Neural cell (in vitro differentiated cells): ENCODE data around the gene ENAH. TPM values are rescaled to one million over a fixed set of nuclear protein-coding genes. Genes with fewer than 3 reads are reported as not detected.

Experiments used
- H2AFZ ChIP-seq: fragments of 200-600, 300-800 bp; sonication (generic), shearing (Covaris generic); 2 replicates; pipeline ENCODE4 v1.6.0; 2014; ENCODE audit warnings: low read depth, mild to moderate bottlenecking, antibody characterized with exemption, low read length, moderate library complexity
- H3F3A ChIP-seq: fragments of 200-600 bp; shearing (Covaris generic); 2 replicates; pipeline ENCODE4 v1.6.1; 2016; ENCODE audit warnings: mild to moderate bottlenecking, moderate library complexity, mixed read lengths, antibody characterized with exemption, low read length; ENCODE audit not compliant: insufficient read depth, poor library complexity, severe bottlenecking
- H3K27ac ChIP-seq: fragments of 200-600, 300-800 bp; sonication (generic), shearing (Covaris generic); 2 replicates; pipeline ENCODE4 v1.5.1; 2014; ENCODE audit warnings: mild to moderate bottlenecking, low read length, moderate library complexity
- H3K27me3 ChIP-seq: fragments of 300-800, 200-600 bp; sonication (generic), shearing (Covaris generic); 2 replicates; pipeline ENCODE4 v1.6.0; 2014; ENCODE audit warnings: mild to moderate bottlenecking, low read depth, low read length, moderate library complexity; ENCODE audit not compliant: insufficient read depth
- H3K36me3 ChIP-seq: fragments of 300-800, 200-600 bp; sonication (generic), shearing (Covaris generic); 2 replicates; pipeline ENCODE4 v1.5.1; 2014; ENCODE audit warnings: mild to moderate bottlenecking, antibody characterized with exemption, low read length, moderate library complexity; ENCODE audit not compliant: insufficient read depth
- H3K4me2 ChIP-seq: fragments of 300-800, 200-600 bp; sonication (generic), shearing (Covaris generic); 2 replicates; pipeline ENCODE4 v1.6.0; 2014; ENCODE audit warnings: mild to moderate bottlenecking, low read length
- H3K4me3 ChIP-seq: fragments of 300-800, 200-600 bp; sonication (generic), shearing (Covaris generic); 2 replicates; pipeline ENCODE4 v1.5.1; 2014; ENCODE audit warnings: mild to moderate bottlenecking, low read length, moderate library complexity
- H3K79me2 ChIP-seq: fragments of 200-600 bp; shearing (Covaris generic); replicated peaks from 2 replicates; pipeline ENCODE4 v1.6.0; 2014; ENCODE audit warnings: mild to moderate bottlenecking, low read length, moderate library complexity; ENCODE audit not compliant: insufficient read depth
- H3K9ac ChIP-seq: fragments of 300-800, 200-600 bp; sonication (generic), shearing (Covaris generic); 2 replicates; pipeline ENCODE4 v1.6.1; 2016; ENCODE audit warnings: mild to moderate bottlenecking, low read length, mixed read lengths
- H3K9me2 ChIP-seq: fragments of 200-600 bp; shearing (Covaris generic); 2 replicates; pipeline ENCODE4 v1.6.1; 2016; ENCODE audit warnings: mild to moderate bottlenecking, low read length, mixed read lengths; ENCODE audit not compliant: insufficient read depth
- H3K9me3 ChIP-seq: fragments of 200-600, 300-800 bp; sonication (generic), shearing (Covaris generic); 2 replicates; pipeline ENCODE4 v1.6.1; 2016; ENCODE audit warnings: mild to moderate bottlenecking, mixed run types, low read length, moderate library complexity, mixed read lengths
- H4K20me1 ChIP-seq: fragments of 200-600 bp; shearing (Covaris generic); 2 replicates; pipeline ENCODE4 v1.6.1; 2016; ENCODE audit warnings: mild to moderate bottlenecking, mixed run types; ENCODE audit not compliant: insufficient read depth
- CTCF ChIP-seq: fragments of 450-650 bp; IDR thresholded peaks from 2 replicates; pipeline ENCODE4 v1.5.1; 2014; ENCODE audit warnings: antibody characterized with exemption, mild to moderate bottlenecking, moderate library complexity; ENCODE audit not compliant: poor library complexity, severe bottlenecking
- EP300 ChIP-seq: fragments of 450-650 bp; conservative IDR thresholded peaks from 2 replicates; pipeline ENCODE4 v1.6.1; 2014; ENCODE audit warnings: antibody characterized with exemption, mild to moderate bottlenecking, moderate library complexity; ENCODE audit not compliant: poor library complexity, severe bottlenecking
- EZH2 ChIP-seq: fragments of 200-600, 300-800 bp; shearing (Covaris generic), sonication (generic); IDR thresholded peaks from 2 replicates; pipeline ENCODE4 v1.6.1; 2014; ENCODE audit warnings: antibody characterized with exemption, low read length, borderline replicate concordance, mild to moderate bottlenecking; ENCODE audit not compliant: insufficient read depth, poor library complexity, severe bottlenecking
- MXI1 ChIP-seq: fragments of 450-650 bp; conservative IDR thresholded peaks from 2 replicates; pipeline ENCODE4 v1.6.1; 2014; ENCODE audit warnings: antibody characterized with exemption, mild to moderate bottlenecking; ENCODE audit not compliant: poor library complexity, severe bottlenecking
- POLR2AphosphoS5 ChIP-seq: IDR thresholded peaks from 2 replicates; pipeline ENCODE4 v1.6.1; 2012
- RAD21 ChIP-seq: fragments of 450-650 bp; conservative IDR thresholded peaks from 2 replicates; pipeline ENCODE4 v1.6.1; 2014; ENCODE audit warnings: antibody characterized with exemption, mild to moderate bottlenecking, moderate library complexity
- SMC3 ChIP-seq: fragments of 450-650 bp; conservative IDR thresholded peaks from 2 replicates; pipeline ENCODE4 v1.6.1; 2014; ENCODE audit warnings: antibody characterized with exemption, mild to moderate bottlenecking, moderate library complexity; ENCODE audit not compliant: poor library complexity
- TAF1 ChIP-seq: IDR thresholded peaks from 2 replicates; pipeline ENCODE4 v1.6.1; 2012; ENCODE audit warnings: low read depth
- polyA plus RNA-seq: library from polyadenylated mRNA; depleted of rRNA; stranded (reverse); fragments of >200 nt; gene quantifications from 2 replicates; pipeline ENCODE4 v1.2.3, GENCODE V29; 2014
- TF ChIP-seq, protein P1 (sequence below): IDR thresholded peaks from 2 replicates; pipeline ENCODE4 v1.6.1; 2012; ENCODE audit warnings: borderline replicate concordance

Gene ENAH
- polyA plus RNA-seq, 1 donor from 2014 or later, result 58.4 TPM

DNA sequence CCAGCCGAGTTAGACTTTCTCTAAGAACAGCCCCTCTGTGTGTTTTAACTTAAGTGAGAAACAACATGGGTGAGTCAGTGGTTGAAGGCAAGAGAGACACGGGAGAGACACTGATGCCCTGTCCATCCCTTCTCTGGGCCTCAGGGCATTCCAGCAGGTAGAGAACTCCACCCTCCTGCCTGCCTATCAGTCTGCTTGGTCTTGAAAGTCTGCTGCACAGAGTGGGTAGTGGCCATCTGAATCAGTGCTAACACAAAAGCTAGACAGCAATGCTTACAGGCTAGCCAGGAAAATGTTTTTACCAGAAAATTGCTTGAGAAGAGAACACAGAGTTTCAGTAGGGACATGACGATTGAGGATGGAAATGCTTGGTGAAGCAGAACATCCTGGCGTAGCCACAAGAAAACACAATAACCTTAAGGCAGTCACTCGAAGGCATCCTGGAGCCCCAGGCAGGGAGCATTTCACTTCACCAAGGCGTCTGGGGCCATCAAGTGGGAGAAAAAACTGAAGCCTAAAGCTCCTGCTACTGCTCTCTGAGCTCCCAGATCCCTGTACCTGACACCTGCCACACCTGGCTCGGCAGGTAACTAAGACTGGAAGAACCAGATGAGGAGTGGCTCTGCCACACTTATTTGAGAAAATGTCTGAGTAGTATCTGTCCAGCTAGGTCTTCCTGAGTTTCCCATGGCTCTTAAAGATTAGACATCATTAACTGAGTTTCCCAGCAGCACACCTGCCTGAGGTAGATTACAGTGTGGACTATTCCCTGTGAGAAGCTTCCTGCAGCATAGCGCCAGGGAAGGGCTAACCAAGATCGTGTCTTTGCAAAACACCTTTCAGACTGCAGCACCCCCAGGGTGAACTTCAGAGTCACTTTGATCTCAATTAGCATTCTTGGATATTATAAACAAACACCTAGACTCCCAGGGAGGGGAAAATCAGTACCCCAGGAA lies 207.0 kb downstream of the ENAH start:
- H3K36me3 ChIP-seq, result no peaks in the 10 kb centered on the region
- H2AFZ ChIP-seq, result no peak overlapping the region
- no peaks in the 10 kb centered on the region for H3K27me3 ChIP-seq
- no peaks in the 10 kb centered on the region for H3K9me2 ChIP-seq
- no peak overlapping the region for H3K27ac ChIP-seq
- no peaks in the 10 kb centered on the region for H3K9me3 ChIP-seq
- H3K4me2 ChIP-seq, result no peak overlapping the region
- no peak overlapping the region for H3K9ac ChIP-seq
- no peak overlapping the region for H3K4me3 ChIP-seq
- H3K79me2 ChIP-seq, result no peaks in the 10 kb centered on the region
- no peaks in the 10 kb centered on the region for H4K20me1 ChIP-seq
- TF ChIP-seq, protein P1, sequence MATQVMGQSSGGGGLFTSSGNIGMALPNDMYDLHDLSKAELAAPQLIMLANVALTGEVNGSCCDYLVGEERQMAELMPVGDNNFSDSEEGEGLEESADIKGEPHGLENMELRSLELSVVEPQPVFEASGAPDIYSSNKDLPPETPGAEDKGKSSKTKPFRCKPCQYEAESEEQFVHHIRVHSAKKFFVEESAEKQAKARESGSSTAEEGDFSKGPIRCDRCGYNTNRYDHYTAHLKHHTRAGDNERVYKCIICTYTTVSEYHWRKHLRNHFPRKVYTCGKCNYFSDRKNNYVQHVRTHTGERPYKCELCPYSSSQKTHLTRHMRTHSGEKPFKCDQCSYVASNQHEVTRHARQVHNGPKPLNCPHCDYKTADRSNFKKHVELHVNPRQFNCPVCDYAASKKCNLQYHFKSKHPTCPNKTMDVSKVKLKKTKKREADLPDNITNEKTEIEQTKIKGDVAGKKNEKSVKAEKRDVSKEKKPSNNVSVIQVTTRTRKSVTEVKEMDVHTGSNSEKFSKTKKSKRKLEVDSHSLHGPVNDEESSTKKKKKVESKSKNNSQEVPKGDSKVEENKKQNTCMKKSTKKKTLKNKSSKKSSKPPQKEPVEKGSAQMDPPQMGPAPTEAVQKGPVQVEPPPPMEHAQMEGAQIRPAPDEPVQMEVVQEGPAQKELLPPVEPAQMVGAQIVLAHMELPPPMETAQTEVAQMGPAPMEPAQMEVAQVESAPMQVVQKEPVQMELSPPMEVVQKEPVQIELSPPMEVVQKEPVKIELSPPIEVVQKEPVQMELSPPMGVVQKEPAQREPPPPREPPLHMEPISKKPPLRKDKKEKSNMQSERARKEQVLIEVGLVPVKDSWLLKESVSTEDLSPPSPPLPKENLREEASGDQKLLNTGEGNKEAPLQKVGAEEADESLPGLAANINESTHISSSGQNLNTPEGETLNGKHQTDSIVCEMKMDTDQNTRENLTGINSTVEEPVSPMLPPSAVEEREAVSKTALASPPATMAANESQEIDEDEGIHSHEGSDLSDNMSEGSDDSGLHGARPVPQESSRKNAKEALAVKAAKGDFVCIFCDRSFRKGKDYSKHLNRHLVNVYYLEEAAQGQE, result no peak
- TF ChIP-seq TAF1, result no peak
- TF ChIP-seq POLR2AphosphoS5, result no peak
- TF ChIP-seq EP300, result no peak
- no peak for TF ChIP-seq SMC3
- TF ChIP-seq EZH2, result no peak
- H3F3A ChIP-seq, result no peaks in the 10 kb centered on the region

GRCh38 chr1:225442123-225442505 lies 210.8 kb downstream of the ENAH start:
- H3K36me3 ChIP-seq, result no peaks in the 10 kb centered on the region
- no peaks in the 10 kb centered on the region for H3K9me2 ChIP-seq
- no peak overlapping the region for H3K4me3 ChIP-seq
- H3K27me3 ChIP-seq, result no peaks in the 10 kb centered on the region
- no peaks in the 10 kb centered on the region for H3F3A ChIP-seq
- no peak overlapping the region for H3K27ac ChIP-seq
- no peaks in the 10 kb centered on the region for H3K9me3 ChIP-seq
- TF ChIP-seq, protein P1, result no peak
- no peak for TF ChIP-seq SMC3
- TF ChIP-seq TAF1, result no peak
- TF ChIP-seq EZH2, result no peak
- TF ChIP-seq RAD21, result no peak
- no peak for TF ChIP-seq EP300
- no peak for TF ChIP-seq MXI1
- no peak for TF ChIP-seq POLR2AphosphoS5
- no peak for TF ChIP-seq CTCF
- no peaks in the 10 kb centered on the region for H3K79me2 ChIP-seq
- H3K9ac ChIP-seq, result no peak overlapping the region
- no peak overlapping the region for H2AFZ ChIP-seq
- no peak overlapping the region for H3K4me2 ChIP-seq
- H4K20me1 ChIP-seq, result no peaks in the 10 kb centered on the region
